Measurements from ENCODE around the gene HCFC1R1.

The HCFC1R1 gene

GRCh38 chr16:3035972-3036725 is 12.4 kb upstream of the HCFC1R1 start:
- FAIRE-seq (no peak), DNase-seq (ENCODE audit: low spot score) (no peak)

- FAIRE-seq (no peak), DNase-seq (ENCODE audit: low spot score) (no peak)
Observed at GRCh38 chr16:3035289-3035971, 11.7 kb upstream of the HCFC1R1 start.

GRCh38 chr16:3032624-3033023 is 8.9 kb upstream of the HCFC1R1 start:
- FAIRE-seq = no peak
- DNase-seq (ENCODE audit: low spot score) = no peak

- FAIRE-seq = no peak
- no peak for DNase-seq (ENCODE audit: low spot score)
Observed at GRCh38 chr16:3030222-3031212, 6.8 kb upstream of the HCFC1R1 start.

GRCh38 chr16:3029491-3030221 is 5.9 kb upstream of the HCFC1R1 start:
- no peak for DNase-seq (ENCODE audit: low spot score)
- no peak for FAIRE-seq

- no peak for DNase-seq (ENCODE audit: low spot score)
- FAIRE-seq = no peak
Observed at GRCh38 chr16:3028716-3029319, 5.1 kb upstream of the HCFC1R1 start.

- FAIRE-seq (no peak), DNase-seq (ENCODE audit: low spot score) (peak; percentile 86)
Observed at GRCh38 chr16:3027983-3028715, 4.4 kb upstream of the HCFC1R1 start.

GRCh38 chr16:3027489-3027795 is 3.7 kb upstream of the HCFC1R1 start:
- DNase-seq (ENCODE audit: low spot score) (no peak), FAIRE-seq (no peak)

GRCh38 chr16:3026609-3027488 is 3.1 kb upstream of the HCFC1R1 start:
- no peak for DNase-seq (ENCODE audit: low spot score)
- no peak for FAIRE-seq

- no peak for FAIRE-seq
Observed at GRCh38 chr16:3026003-3026378, 2.2 kb upstream of the HCFC1R1 start.

GRCh38 chr16:3025032-3026002 is 1.6 kb upstream of the HCFC1R1 start:
- DNase-seq (ENCODE audit: low spot score) (no peak), FAIRE-seq (no peak)

More at GRCh38 chr16:3026003-3026378, 2.2 kb upstream of the HCFC1R1 start:
- no peak for DNase-seq (ENCODE audit: low spot score)

GRCh38 chr16:3023415-3023668 is 400 bp downstream of the HCFC1R1 start:
- no peak for FAIRE-seq
- peak; percentile 61 for DNase-seq (ENCODE audit: low spot score)

GRCh38 chr16:3022684-3023414 is 893 bp downstream of the HCFC1R1 start:
- no peak for DNase-seq (ENCODE audit: low spot score)
- FAIRE-seq = no peak

- FAIRE-seq (peak; percentile 32), DNase-seq (ENCODE audit: low spot score) (peak; percentile 83)
Observed at GRCh38 chr16:3022208-3022683, 1.5 kb downstream of the HCFC1R1 start.

- peak; percentile 85 for DNase-seq (ENCODE audit: low spot score)
- peak; percentile 79 for FAIRE-seq
Observed at GRCh38 chr16:3021449-3022207, 2.1 kb downstream of the HCFC1R1 start.

- FAIRE-seq = peak; percentile 97
Observed at GRCh38 chr16:3020604-3021448, 2.9 kb downstream of the HCFC1R1 start.

More at GRCh38 chr16:3020604-3021448, 2.9 kb downstream of the HCFC1R1 start:
- peak; percentile 92 for DNase-seq (ENCODE audit: low spot score)
